Transverse colon (tissue), 4 donors: ENCODE results near the gene CAMK2D.

Experiments used
- CTCF ChIP-seq, 5 experiments: fragments of 200-600 bp in 3 of 5; fragments of 450-650 bp in 2 of 5; sonication (generic) in 3 of 5; IDR thresholded peaks; 1 replicate in 2 of 5; 2 replicates in 3 of 5; pipeline ENCODE4 v1.5.1; 2016 to 2017; ENCODE audit warnings: antibody characterized with exemption in 5 of 5, inconsistent platforms in 3 of 5, mild to moderate bottlenecking in 2 of 5, moderate library complexity in 1 of 5
- EP300 ChIP-seq: sonication (generic); formaldehyde crosslinking; IDR thresholded peaks from one replicate; pipeline ENCODE4 v1.6.1; 2017; ENCODE audit warnings: antibody characterized with exemption, low read depth
- POLR2A ChIP-seq: fragments of 450-650 bp; IDR thresholded peaks from one replicate; pipeline ENCODE4 v1.6.1; 2016; ENCODE audit warnings: antibody characterized with exemption, mild to moderate bottlenecking, moderate library complexity
- POLR2AphosphoS5 ChIP-seq, 3 donors: sonication (generic); formaldehyde crosslinking; IDR thresholded peaks; one replicate each; pipeline ENCODE4 v1.6.1; 2016; ENCODE audit warnings: antibody characterized with exemption in 3 of 3

- TF ChIP-seq CTCF (IDR thresholded peaks at IDR 0.05) = no peak
- no peak for TF ChIP-seq EP300
- no peak for TF ChIP-seq POLR2A
- TF ChIP-seq POLR2AphosphoS5 (IDR thresholded peaks at IDR 0.05) = no peak
Measured at GRCh38 chr4:113559947-113560346, 201.6 kb downstream of the CAMK2D start.
